WTC11 (cell line): Measurements from ENCODE around the gene DEFB126. TPM values are rescaled to one million over a fixed set of nuclear protein-coding genes. Genes with fewer than 3 reads are reported as not detected.

Experiments used
- ATAC-seq: fragments of 200-7000 bp; cut with Tn5 transposase; 2 replicates; pipeline ENCODE4 v1.10.0; 2021; ENCODE audit warnings: mild to moderate bottlenecking, moderate library complexity
- CTCF ChIA-PET: fragments of 300-600 bp; sonication (Branson Sonifier 250); formaldehyde crosslinking; loops from one replicate; lab custom pipeline; 2021; ENCODE audit warnings: antibody characterized with exemption; lab: Charles Lee
- POLR2A ChIA-PET: fragments of 350-600 bp; sonication (Branson Sonifier 250); formaldehyde crosslinking; loops from one replicate; lab custom pipeline; 2021; ENCODE audit warnings: antibody characterized with exemption; lab: Charles Lee
- DNase-seq: peaks from one replicate; pipeline ENCODE4 v3.0.0; 2021; ENCODE audit warnings: low spot score
- H3K27ac Mint-ChIP-seq: 2 replicates; pipeline ENCODE4 v1.8.0; 2021; ENCODE audit warnings: mixed read lengths
- H3K27me3 Mint-ChIP-seq: 2 replicates; pipeline ENCODE4 v1.8.0; 2021; ENCODE audit warnings: low read depth, mild to moderate bottlenecking, moderate library complexity, mixed read lengths
- H3K36me3 Mint-ChIP-seq: 2 replicates; pipeline ENCODE4 v1.8.0; 2021; ENCODE audit warnings: mixed read lengths
- H3K4me1 Mint-ChIP-seq: 2 replicates; pipeline ENCODE4 v1.8.0; 2022; ENCODE audit warnings: mixed read lengths
- H3K4me3 Mint-ChIP-seq: 2 replicates; pipeline ENCODE4 v1.8.0; 2021; ENCODE audit warnings: mild to moderate bottlenecking, moderate library complexity, mixed read lengths
- H3K9me3 Mint-ChIP-seq: 2 replicates; pipeline ENCODE4 v1.8.0; 2021; ENCODE audit warnings: mixed read lengths
- CBFB ChIP-seq: sonication (generic); formaldehyde crosslinking; IDR thresholded peaks from 2 replicates; pipeline ENCODE4 v1.8.1; 2022; ENCODE audit warnings: mild to moderate bottlenecking, low read depth, missing genetic modification reagents
- EMX1 ChIP-seq: fragments of 250-450 bp; sonication (Bioruptor Pico); IDR thresholded peaks from 2 replicates; pipeline ENCODE4 v1.8.0; 2021; ENCODE audit warnings: mild to moderate bottlenecking
- GABPB1 ChIP-seq: sonication (generic); formaldehyde crosslinking; IDR thresholded peaks from 2 replicates; pipeline ENCODE4 v1.8.1; 2023; ENCODE audit warnings: mild to moderate bottlenecking, missing genetic modification reagents
- GTF2I ChIP-seq: fragments of 250-450 bp; sonication (Bioruptor Pico); conservative IDR thresholded peaks from 2 replicates; pipeline ENCODE4 v1.4.0; 2021; ENCODE audit warnings: mild to moderate bottlenecking
- NR1H2 ChIP-seq: sonication (generic); formaldehyde crosslinking; IDR thresholded peaks from 2 replicates; pipeline ENCODE4 v1.9.0; 2021; ENCODE audit warnings: mild to moderate bottlenecking, moderate library complexity, missing genetic modification reagents
- SP1 ChIP-seq: sonication (generic); formaldehyde crosslinking; conservative IDR thresholded peaks from 2 replicates; pipeline ENCODE4 v1.8.1; 2022; ENCODE audit warnings: missing genetic modification reagents
- TCF7 ChIP-seq: sonication (generic); formaldehyde crosslinking; IDR thresholded peaks from 2 replicates; pipeline ENCODE4 v1.8.0; 2022; ENCODE audit warnings: mild to moderate bottlenecking, low read depth, missing genetic modification reagents, moderate library complexity
- TP53 ChIP-seq: sonication (generic); formaldehyde crosslinking; IDR thresholded peaks from 2 replicates; pipeline ENCODE4 v1.8.1; 2023; ENCODE audit warnings: mild to moderate bottlenecking, missing genetic modification reagents
- ZNF138 ChIP-seq: sonication (generic); formaldehyde crosslinking; conservative IDR thresholded peaks from 2 replicates; pipeline ENCODE4 v1.8.1; 2022; ENCODE audit warnings: mild to moderate bottlenecking, moderate library complexity, missing genetic modification reagents
- ZNF263 ChIP-seq: sonication (generic); formaldehyde crosslinking; IDR thresholded peaks from 2 replicates; pipeline ENCODE4 v1.8.1; 2022; ENCODE audit warnings: low read depth, mild to moderate bottlenecking, moderate library complexity, missing genetic modification reagents
- total RNA-seq: library from RNA; stranded (reverse); gene quantifications from 3 replicates; pipeline ENCODE4 v1.2.3, GENCODE V29; 2021
- TF ChIP-seq, protein P1 (sequence below): fragments of 250-450 bp; sonication (Bioruptor Pico); IDR thresholded peaks from 2 replicates; pipeline ENCODE4 v1.9.0; 2021; ENCODE audit warnings: mild to moderate bottlenecking
- TF ChIP-seq, protein P2 (sequence below): sonication (generic); formaldehyde crosslinking; conservative IDR thresholded peaks from 2 replicates; pipeline ENCODE4 v1.8.1; 2022; ENCODE audit warnings: mild to moderate bottlenecking, missing genetic modification reagents
- TF ChIP-seq, protein P3 (sequence below): fragments of 250-450 bp; sonication (Bioruptor Pico); IDR thresholded peaks from 2 replicates; pipeline ENCODE4 v1.9.0; 2021; ENCODE audit warnings: moderate library complexity, mild to moderate bottlenecking, inconsistent platforms, borderline replicate concordance
- TF ChIP-seq, protein P4 (sequence below): sonication (generic); formaldehyde crosslinking; IDR thresholded peaks from 2 replicates; pipeline ENCODE4 v1.8.0; 2023; ENCODE audit warnings: missing genetic modification reagents

DEFB126 gene
- total RNA-seq, 1 experiment from 2014 or later = not detected

DNA sequence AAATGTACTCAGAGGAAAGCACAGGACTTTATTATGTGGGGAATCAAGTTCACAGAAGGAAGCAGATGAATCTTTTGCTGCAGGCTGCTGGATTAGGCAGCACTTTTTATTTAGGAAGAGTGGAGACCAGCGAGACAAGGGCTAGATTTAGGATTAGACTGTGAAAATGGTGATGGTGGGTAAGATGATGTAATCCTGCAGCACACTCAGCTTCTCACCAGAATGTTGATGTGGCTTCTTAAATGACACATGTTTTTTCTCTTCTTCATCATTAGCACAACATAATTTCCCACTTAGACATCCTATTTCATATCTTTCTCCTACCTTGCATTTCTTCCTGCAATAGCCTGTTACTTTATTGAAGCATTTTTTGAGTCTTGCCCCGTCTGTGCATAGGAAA lies 45.3 kb downstream of the DEFB126 start:
- POLR2A ChIA-PET = no interaction called here
- Mint-ChIP-seq H3K27me3 (peaks cover 89% of the 10 kb centered on the region), H3K36me3 (0 out of 2 replicates have a peak, but pooled peaks cover 3% of the 10 kb centered on the region), H3K4me1 (peaks cover 9% of the 10 kb centered on the region), H3K4me3 (no peak overlapping the region), H3K27ac (no peak overlapping the region), H3K9me3 (peaks cover 53% of the 10 kb centered on the region)
- CTCF ChIA-PET = no interaction called here
- DNase-seq = no peak
- TF ChIP-seq SP1 (CRISPR knock-in tag) = no peak
- no peak for TF ChIP-seq TP53
- TF ChIP-seq, protein P1, sequence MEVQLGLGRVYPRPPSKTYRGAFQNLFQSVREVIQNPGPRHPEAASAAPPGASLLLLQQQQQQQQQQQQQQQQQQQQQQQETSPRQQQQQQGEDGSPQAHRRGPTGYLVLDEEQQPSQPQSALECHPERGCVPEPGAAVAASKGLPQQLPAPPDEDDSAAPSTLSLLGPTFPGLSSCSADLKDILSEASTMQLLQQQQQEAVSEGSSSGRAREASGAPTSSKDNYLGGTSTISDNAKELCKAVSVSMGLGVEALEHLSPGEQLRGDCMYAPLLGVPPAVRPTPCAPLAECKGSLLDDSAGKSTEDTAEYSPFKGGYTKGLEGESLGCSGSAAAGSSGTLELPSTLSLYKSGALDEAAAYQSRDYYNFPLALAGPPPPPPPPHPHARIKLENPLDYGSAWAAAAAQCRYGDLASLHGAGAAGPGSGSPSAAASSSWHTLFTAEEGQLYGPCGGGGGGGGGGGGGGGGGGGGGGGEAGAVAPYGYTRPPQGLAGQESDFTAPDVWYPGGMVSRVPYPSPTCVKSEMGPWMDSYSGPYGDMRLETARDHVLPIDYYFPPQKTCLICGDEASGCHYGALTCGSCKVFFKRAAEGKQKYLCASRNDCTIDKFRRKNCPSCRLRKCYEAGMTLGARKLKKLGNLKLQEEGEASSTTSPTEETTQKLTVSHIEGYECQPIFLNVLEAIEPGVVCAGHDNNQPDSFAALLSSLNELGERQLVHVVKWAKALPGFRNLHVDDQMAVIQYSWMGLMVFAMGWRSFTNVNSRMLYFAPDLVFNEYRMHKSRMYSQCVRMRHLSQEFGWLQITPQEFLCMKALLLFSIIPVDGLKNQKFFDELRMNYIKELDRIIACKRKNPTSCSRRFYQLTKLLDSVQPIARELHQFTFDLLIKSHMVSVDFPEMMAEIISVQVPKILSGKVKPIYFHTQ (CRISPR knock-in tag) = no peak
- no peak for TF ChIP-seq EMX1 (CRISPR knock-in tag)
- no peak for TF ChIP-seq CBFB (CRISPR knock-in tag)
- TF ChIP-seq, protein P2, sequence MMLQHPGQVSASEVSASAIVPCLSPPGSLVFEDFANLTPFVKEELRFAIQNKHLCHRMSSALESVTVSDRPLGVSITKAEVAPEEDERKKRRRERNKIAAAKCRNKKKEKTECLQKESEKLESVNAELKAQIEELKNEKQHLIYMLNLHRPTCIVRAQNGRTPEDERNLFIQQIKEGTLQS = no peak
- TF ChIP-seq GABPB1 = no peak
- ATAC-seq = no peak

DNA sequence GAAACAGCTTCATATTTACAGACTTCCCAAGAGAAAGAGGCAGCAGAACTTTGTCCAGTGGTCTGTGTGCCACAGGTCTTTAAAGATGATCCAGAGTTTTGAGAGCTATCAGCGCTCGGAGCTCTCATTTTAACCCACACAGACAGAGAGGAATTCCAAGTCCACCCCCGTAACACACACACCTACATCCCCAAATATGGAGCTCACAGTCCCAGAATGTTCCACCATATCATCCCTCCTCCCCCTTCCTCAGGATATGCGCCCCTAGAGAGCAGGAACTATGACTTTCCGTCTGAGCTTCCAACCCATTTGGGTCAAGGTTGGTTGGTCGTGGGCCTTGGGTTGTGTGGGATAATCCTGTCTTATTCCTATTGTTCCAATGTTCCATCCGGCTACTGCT lies 47.2 kb downstream of the DEFB126 start, which contains the start of gene DEFB128:
Gene DEFB128 (minus strand): TSS at position 101 of the 400 bp plus-strand sequence. CDS start 88 bp downstream, at position 13.
- peaks cover 91% of the 10 kb centered on the region for H3K27me3 Mint-ChIP-seq
- ATAC-seq (no peak), DNase-seq (no peak)
- H3K36me3 Mint-ChIP-seq = 0 out of 2 replicates have a peak, but pooled peaks cover 3% of the 10 kb centered on the region
- POLR2A ChIA-PET = no interaction called here
- no peak within 1 kb of the TSS for H3K4me3 Mint-ChIP-seq
- CTCF ChIA-PET = no interaction called here
- no peak within 1 kb of the TSS for H3K27ac Mint-ChIP-seq
- H3K4me1 Mint-ChIP-seq = no peaks in the 10 kb centered on the region
- TF ChIP-seq TP53 (no peak), NR1H2 (no peak), EMX1 (CRISPR knock-in tag) (no peak), TCF7 (CRISPR knock-in tag) (no peak), ZNF138 (CRISPR knock-in tag) (no peak), ZNF263 (CRISPR knock-in tag) (no peak), GTF2I (CRISPR knock-in tag) (no peak)
- TF ChIP-seq, protein P3, sequence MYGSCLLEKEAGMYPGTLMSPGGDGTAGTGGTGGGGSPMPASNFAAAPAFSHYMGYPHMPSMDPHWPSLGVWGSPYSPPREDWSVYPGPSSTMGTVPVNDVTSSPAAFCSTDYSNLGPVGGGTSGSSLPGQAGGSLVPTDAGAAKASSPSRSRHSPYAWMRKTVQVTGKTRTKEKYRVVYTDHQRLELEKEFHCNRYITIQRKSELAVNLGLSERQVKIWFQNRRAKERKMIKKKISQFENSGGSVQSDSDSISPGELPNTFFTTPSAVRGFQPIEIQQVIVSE = no peak
- TF ChIP-seq, protein P4, sequence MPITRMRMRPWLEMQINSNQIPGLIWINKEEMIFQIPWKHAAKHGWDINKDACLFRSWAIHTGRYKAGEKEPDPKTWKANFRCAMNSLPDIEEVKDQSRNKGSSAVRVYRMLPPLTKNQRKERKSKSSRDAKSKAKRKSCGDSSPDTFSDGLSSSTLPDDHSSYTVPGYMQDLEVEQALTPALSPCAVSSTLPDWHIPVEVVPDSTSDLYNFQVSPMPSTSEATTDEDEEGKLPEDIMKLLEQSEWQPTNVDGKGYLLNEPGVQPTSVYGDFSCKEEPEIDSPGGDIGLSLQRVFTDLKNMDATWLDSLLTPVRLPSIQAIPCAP (CRISPR knock-in tag) = no peak
- H3K9me3 Mint-ChIP-seq = peaks cover 45% of the 10 kb centered on the region

Other genes starting within 250 kb of the DEFB126 start
- not detected in 3 replicates for gene DEFB125, start 54.9 kb upstream of the DEFB126 start, total RNA-seq
- gene DEFB127, start 14.9 kb downstream of the DEFB126 start, total RNA-seq = not detected in 3 replicates
- not detected in 3 replicates for gene DEFB128, start 47.1 kb downstream of the DEFB126 start, total RNA-seq
- not detected in 3 replicates for gene DEFB129, start 84.7 kb downstream of the DEFB126 start, total RNA-seq
- not detected in 3 replicates for gene DEFB132, start 115.1 kb downstream of the DEFB126 start, total RNA-seq
- gene C20orf96, start 148.2 kb downstream of the DEFB126 start, total RNA-seq = 22.1 to 30.3 TPM (median 27.8 TPM) in 3 replicates
- 43.6 to 54.1 TPM (median 52.6 TPM) in 3 replicates for gene ZCCHC3, start 155.0 kb downstream of the DEFB126 start, total RNA-seq
- 59.1 to 76.3 TPM (median 72.5 TPM) in 3 replicates for gene SOX12, start 183.0 kb downstream of the DEFB126 start, total RNA-seq
- 23.0 to 23.7 TPM (median 23.3 TPM) in 3 replicates for gene NRSN2, start 204.5 kb downstream of the DEFB126 start, total RNA-seq
- gene TRIB3, start 238.2 kb downstream of the DEFB126 start, total RNA-seq = 7.8 to 9.2 TPM (median 8.7 TPM) in 3 replicates